22Rv1 (cell line): ENCODE results near the gene PDE8A.

Experiments used
- H3K27ac ChIP-seq: fragments of 450-650 bp; 2 replicates; pipeline ENCODE4 v1.5.1; 2017
- ZFX ChIP-seq: fragments of 450-650 bp; IDR thresholded peaks from 2 replicates; pipeline ENCODE4 v1.6.1; 2017; ENCODE audit warnings: antibody characterized with exemption, borderline replicate concordance
- TF ChIP-seq, protein P1 (sequence below): fragments of 450-650 bp; IDR thresholded peaks from 2 replicates; pipeline ENCODE4 v1.5.1; 2017; ENCODE audit warnings: mild to moderate bottlenecking

The PDE8A gene

DNA sequence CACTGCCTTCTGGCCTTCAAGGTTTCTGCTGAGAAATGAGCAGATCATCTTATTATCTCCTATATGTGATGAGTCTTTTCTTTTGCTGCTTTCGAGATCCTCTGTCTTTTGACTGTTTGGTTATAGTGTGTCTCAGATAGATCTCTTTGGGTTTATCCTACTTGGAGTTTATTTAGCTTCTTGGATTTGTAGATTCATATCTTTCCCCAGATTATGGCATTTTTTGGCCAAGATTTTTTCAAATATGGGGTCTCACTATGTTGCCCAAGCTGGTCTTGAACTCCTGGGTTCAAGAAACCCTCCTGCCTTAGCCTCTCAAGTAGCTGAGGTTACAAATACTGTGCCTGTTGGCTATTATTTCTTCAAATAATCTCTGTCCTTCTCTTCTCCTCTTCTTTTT lies 150.3 kb downstream of the PDE8A start:
- H3K27ac ChIP-seq: no peak overlapping the region
- TF ChIP-seq, protein P1, sequence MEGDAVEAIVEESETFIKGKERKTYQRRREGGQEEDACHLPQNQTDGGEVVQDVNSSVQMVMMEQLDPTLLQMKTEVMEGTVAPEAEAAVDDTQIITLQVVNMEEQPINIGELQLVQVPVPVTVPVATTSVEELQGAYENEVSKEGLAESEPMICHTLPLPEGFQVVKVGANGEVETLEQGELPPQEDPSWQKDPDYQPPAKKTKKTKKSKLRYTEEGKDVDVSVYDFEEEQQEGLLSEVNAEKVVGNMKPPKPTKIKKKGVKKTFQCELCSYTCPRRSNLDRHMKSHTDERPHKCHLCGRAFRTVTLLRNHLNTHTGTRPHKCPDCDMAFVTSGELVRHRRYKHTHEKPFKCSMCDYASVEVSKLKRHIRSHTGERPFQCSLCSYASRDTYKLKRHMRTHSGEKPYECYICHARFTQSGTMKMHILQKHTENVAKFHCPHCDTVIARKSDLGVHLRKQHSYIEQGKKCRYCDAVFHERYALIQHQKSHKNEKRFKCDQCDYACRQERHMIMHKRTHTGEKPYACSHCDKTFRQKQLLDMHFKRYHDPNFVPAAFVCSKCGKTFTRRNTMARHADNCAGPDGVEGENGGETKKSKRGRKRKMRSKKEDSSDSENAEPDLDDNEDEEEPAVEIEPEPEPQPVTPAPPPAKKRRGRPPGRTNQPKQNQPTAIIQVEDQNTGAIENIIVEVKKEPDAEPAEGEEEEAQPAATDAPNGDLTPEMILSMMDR: no peak
- no peak for TF ChIP-seq ZFX

GRCh38 chr15:85133709-85134108 lies 152.1 kb downstream of the PDE8A start:
- TF ChIP-seq, protein P1: no peak
- no peak for TF ChIP-seq ZFX
- H3K27ac ChIP-seq: no peak overlapping the region

GRCh38 chr15:85137489-85138168 lies 156.0 kb downstream of the PDE8A start:
- no peak overlapping the region for H3K27ac ChIP-seq
- TF ChIP-seq, protein P1: no peak
- TF ChIP-seq ZFX: no peak

GRCh38 chr15:85139391-85139790 lies 157.7 kb downstream of the PDE8A start:
- H3K27ac ChIP-seq: no peak overlapping the region
- no peak for TF ChIP-seq ZFX
- TF ChIP-seq, protein P1: no peak

DNA sequence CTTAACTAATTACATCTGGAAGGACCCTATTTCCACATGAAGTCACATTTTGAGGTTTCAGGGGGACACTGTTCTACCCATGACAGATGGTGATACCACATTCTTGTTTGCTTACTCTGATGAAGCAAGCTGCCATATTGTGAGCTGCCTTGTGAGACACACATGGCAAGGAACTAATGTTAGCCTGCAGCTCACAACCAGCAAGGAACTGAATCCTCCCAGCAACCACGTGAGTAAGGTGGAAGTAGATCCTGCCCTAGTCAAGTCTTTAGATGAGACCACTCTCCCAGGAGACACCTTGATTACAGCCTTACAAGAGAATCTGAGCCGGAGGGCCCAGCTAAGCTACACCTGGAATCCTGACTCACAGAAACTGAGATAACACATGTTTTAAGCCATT lies 160.1 kb downstream of the PDE8A start:
- TF ChIP-seq, protein P1: no peak
- no peak overlapping the region for H3K27ac ChIP-seq

DNA sequence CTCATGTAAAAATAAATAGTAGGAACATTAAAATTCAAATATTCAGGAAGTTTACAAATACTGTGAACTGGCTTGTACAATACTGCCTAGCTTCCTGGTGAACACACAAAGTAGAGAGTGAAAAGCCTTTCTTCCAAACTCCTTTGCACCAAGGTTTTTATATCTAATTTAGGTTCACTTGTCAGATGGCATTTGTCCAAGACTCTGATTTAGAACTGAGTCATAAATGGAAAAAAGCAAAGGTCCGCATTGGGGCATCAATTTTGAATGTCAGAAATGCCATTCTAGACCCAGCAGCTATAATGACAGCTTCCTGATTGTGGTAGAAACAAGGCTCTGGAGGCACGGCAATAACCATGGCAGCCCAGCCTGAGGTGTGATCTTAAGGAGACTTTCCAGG lies 160.7 kb downstream of the PDE8A start:
- no peak overlapping the region for H3K27ac ChIP-seq
- TF ChIP-seq, protein P1: no peak
- no peak for TF ChIP-seq ZFX

DNA sequence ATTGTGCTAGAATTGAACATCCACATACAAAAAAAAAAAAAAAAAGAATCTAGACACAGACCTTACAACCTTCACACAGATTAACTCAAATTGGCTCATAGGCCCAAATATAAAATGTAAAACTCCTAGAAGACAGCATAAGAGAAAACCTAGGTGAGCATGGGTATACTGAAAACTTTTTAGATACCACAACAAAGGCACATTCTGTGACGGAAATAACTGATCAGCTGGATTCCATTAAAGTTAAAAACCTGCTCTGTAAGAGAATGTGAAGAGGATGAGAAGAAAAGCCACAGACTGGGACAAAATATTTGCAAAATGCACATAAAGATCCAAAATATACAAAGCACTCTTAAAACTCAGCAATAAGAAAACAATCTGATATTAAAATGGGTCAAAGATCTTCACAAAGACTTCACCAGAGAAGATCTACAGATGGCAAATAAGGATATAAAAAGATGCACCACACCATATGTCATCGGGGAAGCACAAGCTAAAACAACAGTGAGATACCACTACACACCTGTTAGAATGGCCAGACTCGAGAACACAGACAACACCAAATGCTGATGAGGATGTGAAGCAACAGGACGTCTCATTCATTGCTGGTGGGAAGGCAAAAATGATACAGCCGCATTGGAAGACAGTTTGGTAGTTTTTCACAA lies 167.9 kb downstream of the PDE8A start:
- TF ChIP-seq, protein P1: no peak
- no peak for TF ChIP-seq ZFX

More for the DNA sequence above, 167.9 kb downstream of the PDE8A start:
- H3K27ac ChIP-seq: no peak overlapping the region
